ENCODE data around the gene RNF168.
"Not testable (repeated sequence)": the region's sequence is repeated elsewhere in the genome, so short reads cannot be mapped to it uniquely, and the experiment has no call there.

RNF168 gene

GRCh38 chr3:196503196-196504076 lies at the start of gene RNF168:
Gene RNF168 (minus strand): TSS chr3:196503768. CDS start chr3:196503173, 595 bp downstream.
- H3K27ac Mint-ChIP-seq = peak within 1 kb of the TSS; percentile 98
- H3K36me3 Mint-ChIP-seq (ENCODE audit: low read depth) = peaks cover 47% of the 10 kb centered on the region
- DNase-seq (ENCODE audit: low spot score) = peak; percentile 97
- H3K4me1 Mint-ChIP-seq (ENCODE audit: low read depth) = peaks cover 24% of the 10 kb centered on the region
- H3K9me3 Mint-ChIP-seq = peaks cover 24% of the 10 kb centered on the region
- H3K27me3 Mint-ChIP-seq (ENCODE audit: low read depth) = no peaks in the 10 kb centered on the region
- peak within 1 kb of the TSS; percentile 98 for H3K4me3 Mint-ChIP-seq

- H3K27me3 Mint-ChIP-seq (ENCODE audit: low read depth) = peaks cover 7% of the 10 kb centered on the region
- H3K36me3 Mint-ChIP-seq (ENCODE audit: low read depth) = peaks cover 30% of the 10 kb centered on the region
- DNase-seq (ENCODE audit: low spot score) = no peak
- H3K4me1 Mint-ChIP-seq (ENCODE audit: low read depth) = no peaks in the 10 kb centered on the region
- H3K9me3 Mint-ChIP-seq = peaks cover 28% of the 10 kb centered on the region
- H3K27ac Mint-ChIP-seq = no peak overlapping the region
- no peak overlapping the region for H3K4me3 Mint-ChIP-seq
These were observed 48.7 kb upstream of the RNF168 start for GRCh38 chr3:196552253-196552652.

GRCh38 chr3:196550172-196550571 lies 46.6 kb upstream of the RNF168 start:
- DNase-seq (ENCODE audit: low spot score); H3K27ac Mint-ChIP-seq; H3K27me3 Mint-ChIP-seq (ENCODE audit: low read depth); H3K4me3 Mint-ChIP-seq; H3K4me1 Mint-ChIP-seq (ENCODE audit: low read depth): not testable (repeated sequence)
- H3K36me3 Mint-ChIP-seq (ENCODE audit: low read depth) = peaks cover 28% of the 10 kb centered on the region
- peaks cover 29% of the 10 kb centered on the region for H3K9me3 Mint-ChIP-seq

GRCh38 chr3:196549312-196549711 lies 45.7 kb upstream of the RNF168 start:
- H3K27me3 Mint-ChIP-seq (ENCODE audit: low read depth) = peaks cover 14% of the 10 kb centered on the region
- not testable (repeated sequence) for H3K4me3 Mint-ChIP-seq; H3K27ac Mint-ChIP-seq; DNase-seq (ENCODE audit: low spot score); H3K4me1 Mint-ChIP-seq (ENCODE audit: low read depth)
- H3K36me3 Mint-ChIP-seq (ENCODE audit: low read depth) = peaks cover 22% of the 10 kb centered on the region
- peaks cover 29% of the 10 kb centered on the region for H3K9me3 Mint-ChIP-seq

GRCh38 chr3:196547067-196547466 lies 43.5 kb upstream of the RNF168 start:
- Mint-ChIP-seq H3K9me3 (peaks cover 29% of the 10 kb centered on the region), H3K27me3 (ENCODE audit: low read depth) (peaks cover 14% of the 10 kb centered on the region), H3K27ac (no peak overlapping the region), H3K4me3 (no peak overlapping the region), H3K4me1 (ENCODE audit: low read depth) (no peaks in the 10 kb centered on the region), H3K36me3 (ENCODE audit: low read depth) (peaks cover 17% of the 10 kb centered on the region)
- DNase-seq (ENCODE audit: low spot score) = no peak

GRCh38 chr3:196546537-196546936 lies 43.0 kb upstream of the RNF168 start:
- H3K36me3 Mint-ChIP-seq (ENCODE audit: low read depth) = peaks cover 15% of the 10 kb centered on the region
- no peak for DNase-seq (ENCODE audit: low spot score)
- H3K4me3 Mint-ChIP-seq = no peak overlapping the region
- H3K4me1 Mint-ChIP-seq (ENCODE audit: low read depth) = no peaks in the 10 kb centered on the region
- H3K9me3 Mint-ChIP-seq = peaks cover 26% of the 10 kb centered on the region
- peaks cover 14% of the 10 kb centered on the region for H3K27me3 Mint-ChIP-seq (ENCODE audit: low read depth)
- no peak overlapping the region for H3K27ac Mint-ChIP-seq

- peaks cover 9% of the 10 kb centered on the region for H3K36me3 Mint-ChIP-seq (ENCODE audit: low read depth)
- no peaks in the 10 kb centered on the region for H3K4me1 Mint-ChIP-seq (ENCODE audit: low read depth)
- peaks cover 17% of the 10 kb centered on the region for H3K9me3 Mint-ChIP-seq
- H3K4me3 Mint-ChIP-seq = no peak overlapping the region
- H3K27ac Mint-ChIP-seq = no peak overlapping the region
- peaks cover 14% of the 10 kb centered on the region for H3K27me3 Mint-ChIP-seq (ENCODE audit: low read depth)
- DNase-seq (ENCODE audit: low spot score) = no peak
These were observed 41.0 kb upstream of the RNF168 start for GRCh38 chr3:196544491-196544992.

- peaks cover 6% of the 10 kb centered on the region for H3K27me3 Mint-ChIP-seq (ENCODE audit: low read depth)
- H3K9me3 Mint-ChIP-seq = no peaks in the 10 kb centered on the region
- no peak overlapping the region for H3K27ac Mint-ChIP-seq
- H3K4me3 Mint-ChIP-seq = no peak overlapping the region
- H3K36me3 Mint-ChIP-seq (ENCODE audit: low read depth) = no peaks in the 10 kb centered on the region
- H3K4me1 Mint-ChIP-seq (ENCODE audit: low read depth) = peaks cover 3% of the 10 kb centered on the region
- no peak for DNase-seq (ENCODE audit: low spot score)
These were observed 38.3 kb upstream of the RNF168 start for GRCh38 chr3:196541684-196542445.

GRCh38 chr3:196537319-196537984 lies 33.9 kb upstream of the RNF168 start:
- DNase-seq (ENCODE audit: low spot score) = peak; percentile 40
- Mint-ChIP-seq H3K27me3 (ENCODE audit: low read depth) (no peaks in the 10 kb centered on the region), H3K9me3 (no peaks in the 10 kb centered on the region), H3K36me3 (ENCODE audit: low read depth) (no peaks in the 10 kb centered on the region), H3K27ac (no peak overlapping the region), H3K4me1 (ENCODE audit: low read depth) (peaks cover 3% of the 10 kb centered on the region), H3K4me3 (no peak overlapping the region)

- peaks cover 9% of the 10 kb centered on the region for H3K4me1 Mint-ChIP-seq (ENCODE audit: low read depth)
- H3K4me3 Mint-ChIP-seq = no peak overlapping the region
- H3K9me3 Mint-ChIP-seq = peaks cover 7% of the 10 kb centered on the region
- no peaks in the 10 kb centered on the region for H3K27me3 Mint-ChIP-seq (ENCODE audit: low read depth)
- DNase-seq (ENCODE audit: low spot score) = no peak
- peaks cover 5% of the 10 kb centered on the region for H3K36me3 Mint-ChIP-seq (ENCODE audit: low read depth)
- H3K27ac Mint-ChIP-seq = no peak overlapping the region
These were observed 29.7 kb upstream of the RNF168 start for GRCh38 chr3:196533260-196533681.

GRCh38 chr3:196531418-196531817 lies 27.9 kb upstream of the RNF168 start:
- peaks cover 16% of the 10 kb centered on the region for H3K4me1 Mint-ChIP-seq (ENCODE audit: low read depth)
- no peak overlapping the region for H3K4me3 Mint-ChIP-seq
- H3K27me3 Mint-ChIP-seq (ENCODE audit: low read depth) = no peaks in the 10 kb centered on the region
- no peak for DNase-seq (ENCODE audit: low spot score)
- H3K27ac Mint-ChIP-seq = no peak overlapping the region
- H3K36me3 Mint-ChIP-seq (ENCODE audit: low read depth) = peaks cover 7% of the 10 kb centered on the region
- H3K9me3 Mint-ChIP-seq = peaks cover 7% of the 10 kb centered on the region

- DNase-seq (ENCODE audit: low spot score) = peak; percentile 88
- Mint-ChIP-seq H3K4me1 (ENCODE audit: low read depth) (peaks cover 16% of the 10 kb centered on the region), H3K9me3 (peaks cover 7% of the 10 kb centered on the region), H3K4me3 (peak overlapping the region; percentile 77), H3K27me3 (ENCODE audit: low read depth) (no peaks in the 10 kb centered on the region), H3K27ac (peak overlapping the region; percentile 93), H3K36me3 (ENCODE audit: low read depth) (peaks cover 7% of the 10 kb centered on the region)
These were observed 25.2 kb upstream of the RNF168 start for GRCh38 chr3:196528639-196529233.

- H3K4me3 Mint-ChIP-seq = no peak overlapping the region
- no peak overlapping the region for H3K27ac Mint-ChIP-seq
- peaks cover 24% of the 10 kb centered on the region for H3K9me3 Mint-ChIP-seq
- no peak for DNase-seq (ENCODE audit: low spot score)
- H3K4me1 Mint-ChIP-seq (ENCODE audit: low read depth) = peaks cover 16% of the 10 kb centered on the region
- no peaks in the 10 kb centered on the region for H3K27me3 Mint-ChIP-seq (ENCODE audit: low read depth)
- peaks cover 10% of the 10 kb centered on the region for H3K36me3 Mint-ChIP-seq (ENCODE audit: low read depth)
These were observed 21.6 kb upstream of the RNF168 start for GRCh38 chr3:196525141-196525540.
